ENCODE results near the gene CIDEB. TPM values are rescaled to one million over a fixed set of nuclear protein-coding genes. Genes with fewer than 3 reads are reported as not detected.

The CIDEB gene
- total and polyA plus RNA-seq, 9 of the 15 experiments (the other 6 are each of a cell fraction or from before 2014, with no cell fraction given), result 0.03 to 0.35 (median 0.09) TPM; not detected in 3

GRCh38 chr14:24255931-24256711 lies 51.7 kb downstream of the CIDEB start (continued):
- no peak; the same call in 1 of the 2 replicates for TF ChIP-seq NR2C1 (IDR thresholded peaks at IDR 0.05)
- no peak for TF ChIP-seq NR2C1 (tag; IDR thresholded peaks at IDR 0.05)
- TF ChIP-seq SIN3A (IDR thresholded peaks at IDR 0.05; ENCODE audit: borderline replicate concordance in 2 of 2, control insufficient read depth in 1 of 2, low read depth in 2 of 2, low read length in 2 of 2), result no peak
- peak; percentile 61; the same call in 1 of the 2 replicates for TF ChIP-seq ZBTB17 (CRISPR knock-in tag; IDR thresholded peaks at IDR 0.05)
- no peak for TF ChIP-seq NR3C1 (CRISPR knock-in tag; IDR thresholded peaks at IDR 0.05)
- TF ChIP-seq MYC (IDR thresholded peaks at IDR 0.05; ENCODE audit: low read depth, low read length), result no peak
- no peak for TF ChIP-seq MYC (CRISPR knock-in tag; IDR thresholded peaks at IDR 0.05; ENCODE audit: borderline replicate concordance, low read depth)
- TF ChIP-seq RERE (CRISPR knock-in tag; IDR thresholded peaks at IDR 0.05; ENCODE audit: borderline replicate concordance), result no peak
- peak; percentile 88 for TF ChIP-seq NFIC (IDR thresholded peaks at IDR 0.05)
- TF ChIP-seq CREBBP (IDR thresholded peaks at IDR 0.05; ENCODE audit: low read depth, low read length), result no peak
- TF ChIP-seq GMEB1 (CRISPR knock-in tag; IDR thresholded peaks at IDR 0.05), result no peak
- no peak for TF ChIP-seq NFIX (CRISPR knock-in tag; IDR thresholded peaks at IDR 0.05; ENCODE audit: low read depth)
- TF ChIP-seq, protein P1, sequence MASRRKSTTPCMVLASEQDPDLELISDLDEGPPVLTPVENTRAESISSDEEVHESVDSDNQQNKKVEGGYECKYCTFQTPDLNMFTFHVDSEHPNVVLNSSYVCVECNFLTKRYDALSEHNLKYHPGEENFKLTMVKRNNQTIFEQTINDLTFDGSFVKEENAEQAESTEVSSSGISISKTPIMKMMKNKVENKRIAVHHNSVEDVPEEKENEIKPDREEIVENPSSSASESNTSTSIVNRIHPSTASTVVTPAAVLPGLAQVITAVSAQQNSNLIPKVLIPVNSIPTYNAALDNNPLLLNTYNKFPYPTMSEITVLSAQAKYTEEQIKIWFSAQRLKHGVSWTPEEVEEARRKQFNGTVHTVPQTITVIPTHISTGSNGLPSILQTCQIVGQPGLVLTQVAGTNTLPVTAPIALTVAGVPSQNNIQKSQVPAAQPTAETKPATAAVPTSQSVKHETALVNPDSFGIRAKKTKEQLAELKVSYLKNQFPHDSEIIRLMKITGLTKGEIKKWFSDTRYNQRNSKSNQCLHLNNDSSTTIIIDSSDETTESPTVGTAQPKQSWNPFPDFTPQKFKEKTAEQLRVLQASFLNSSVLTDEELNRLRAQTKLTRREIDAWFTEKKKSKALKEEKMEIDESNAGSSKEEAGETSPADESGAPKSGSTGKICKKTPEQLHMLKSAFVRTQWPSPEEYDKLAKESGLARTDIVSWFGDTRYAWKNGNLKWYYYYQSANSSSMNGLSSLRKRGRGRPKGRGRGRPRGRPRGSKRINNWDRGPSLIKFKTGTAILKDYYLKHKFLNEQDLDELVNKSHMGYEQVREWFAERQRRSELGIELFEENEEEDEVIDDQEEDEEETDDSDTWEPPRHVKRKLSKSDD (conservative IDR thresholded peaks at IDR 0.05; ENCODE audit: low read length), result no peak
- no peak for TF ChIP-seq ZNF764 (CRISPR knock-in tag; IDR thresholded peaks at IDR 0.05; ENCODE audit: low read depth)
- no peak for TF ChIP-seq ILF3 (IDR thresholded peaks at IDR 0.05; ENCODE audit: borderline replicate concordance)
- TF ChIP-seq HNRNPH1 (optimal IDR thresholded peaks at IDR 0.05; ENCODE audit: low read depth, low read length), result no peak
- peak; percentile 93 for TF ChIP-seq TCF3 (CRISPR knock-in tag; IDR thresholded peaks at IDR 0.05)
- TF ChIP-seq PTTG1 (tag; IDR thresholded peaks at IDR 0.05; ENCODE audit: low read depth), result no peak

All from K562 (cell line).